ENCODE results near the gene FOXN1. TPM values are rescaled to one million over a fixed set of nuclear protein-coding genes. Genes with fewer than 3 reads are reported as not detected.

The FOXN1 gene
- total RNA-seq, 1 donor from 2014 or later: not detected

GRCh38 chr17:28528327-28529012 lies 22.3 kb downstream of the FOXN1 start:
- Mint-ChIP-seq H3K27me3 (ENCODE audit: insufficient read depth) (no peaks in the 10 kb centered on the region), H3K4me3 (no peak overlapping the region), H3K4me1 (ENCODE audit: low read depth) (no peaks in the 10 kb centered on the region), H3K27ac (no peak overlapping the region), H3K9me3 (no peaks in the 10 kb centered on the region), H3K36me3 (ENCODE audit: low read depth) (no peaks in the 10 kb centered on the region)
- intact Hi-C loops (cut with micrococcal nuclease): no loop called here
- DNase-seq (ENCODE audit: low spot score): no peak

- intact Hi-C loops (cut with micrococcal nuclease): no loop called here
- no peak overlapping the region for H3K27ac Mint-ChIP-seq
- H3K4me1 Mint-ChIP-seq (ENCODE audit: low read depth): no peaks in the 10 kb centered on the region
These were observed 22.9 kb downstream of the FOXN1 start for GRCh38 chr17:28529013-28529400.

GRCh38 chr17:28530250-28530649 lies 24.1 kb downstream of the FOXN1 start:
- Mint-ChIP-seq H3K36me3 (ENCODE audit: low read depth) (no peaks in the 10 kb centered on the region), H3K4me3 (no peak overlapping the region), H3K27me3 (ENCODE audit: insufficient read depth) (no peaks in the 10 kb centered on the region), H3K9me3 (no peaks in the 10 kb centered on the region), H3K27ac (no peak overlapping the region), H3K4me1 (ENCODE audit: low read depth) (no peaks in the 10 kb centered on the region)
- intact Hi-C loops (cut with micrococcal nuclease): no loop called here
- no peak for DNase-seq (ENCODE audit: low spot score)

More at GRCh38 chr17:28529013-28529400, 22.9 kb downstream of the FOXN1 start:
- H3K27me3 Mint-ChIP-seq (ENCODE audit: insufficient read depth): no peaks in the 10 kb centered on the region
- no peaks in the 10 kb centered on the region for H3K36me3 Mint-ChIP-seq (ENCODE audit: low read depth)
- H3K4me3 Mint-ChIP-seq: no peak overlapping the region
- no peaks in the 10 kb centered on the region for H3K9me3 Mint-ChIP-seq
- no peak for DNase-seq (ENCODE audit: low spot score)

- DNase-seq (ENCODE audit: low spot score): no peak
- Mint-ChIP-seq H3K4me1 (ENCODE audit: low read depth) (no peaks in the 10 kb centered on the region), H3K27me3 (ENCODE audit: insufficient read depth) (no peaks in the 10 kb centered on the region), H3K4me3 (no peak overlapping the region), H3K27ac (no peak overlapping the region), H3K9me3 (no peaks in the 10 kb centered on the region), H3K36me3 (ENCODE audit: low read depth) (no peaks in the 10 kb centered on the region)
- intact Hi-C loops (cut with micrococcal nuclease): no loop called here
These were observed 24.8 kb downstream of the FOXN1 start for GRCh38 chr17:28530926-28531325.

GRCh38 chr17:28532050-28532960 lies 26.2 kb downstream of the FOXN1 start:
- Mint-ChIP-seq H3K4me3 (no peak overlapping the region), H3K9me3 (no peaks in the 10 kb centered on the region), H3K27me3 (ENCODE audit: insufficient read depth) (no peaks in the 10 kb centered on the region), H3K36me3 (ENCODE audit: low read depth) (no peaks in the 10 kb centered on the region), H3K27ac (no peak overlapping the region), H3K4me1 (ENCODE audit: low read depth) (no peaks in the 10 kb centered on the region)
- DNase-seq (ENCODE audit: low spot score): no peak
- intact Hi-C loops (cut with micrococcal nuclease): no loop called here

GRCh38 chr17:28533091-28533807 lies 27.1 kb downstream of the FOXN1 start:
- no peaks in the 10 kb centered on the region for H3K4me1 Mint-ChIP-seq (ENCODE audit: low read depth)
- no peaks in the 10 kb centered on the region for H3K9me3 Mint-ChIP-seq
- no peak for DNase-seq (ENCODE audit: low spot score)
- no peaks in the 10 kb centered on the region for H3K27me3 Mint-ChIP-seq (ENCODE audit: insufficient read depth)
- H3K36me3 Mint-ChIP-seq (ENCODE audit: low read depth): no peaks in the 10 kb centered on the region
- intact Hi-C loops (cut with micrococcal nuclease): no loop called here
- no peak overlapping the region for H3K4me3 Mint-ChIP-seq
- H3K27ac Mint-ChIP-seq: no peak overlapping the region

- no peak for DNase-seq (ENCODE audit: low spot score)
- Mint-ChIP-seq H3K4me3 (no peak overlapping the region), H3K4me1 (ENCODE audit: low read depth) (no peaks in the 10 kb centered on the region), H3K27ac (no peak overlapping the region), H3K27me3 (ENCODE audit: insufficient read depth) (no peaks in the 10 kb centered on the region), H3K9me3 (no peaks in the 10 kb centered on the region), H3K36me3 (ENCODE audit: low read depth) (no peaks in the 10 kb centered on the region)
- intact Hi-C loops (cut with micrococcal nuclease): no loop called here
These were observed 28.7 kb downstream of the FOXN1 start for GRCh38 chr17:28534740-28535375.

GRCh38 chr17:28536532-28537218 lies 30.5 kb downstream of the FOXN1 start:
- intact Hi-C loops (cut with micrococcal nuclease): no loop called here
- Mint-ChIP-seq H3K9me3 (no peaks in the 10 kb centered on the region), H3K4me1 (ENCODE audit: low read depth) (no peaks in the 10 kb centered on the region), H3K27me3 (ENCODE audit: insufficient read depth) (no peaks in the 10 kb centered on the region), H3K4me3 (no peak overlapping the region), H3K27ac (no peak overlapping the region), H3K36me3 (ENCODE audit: low read depth) (no peaks in the 10 kb centered on the region)
- DNase-seq (ENCODE audit: low spot score): no peak

GRCh38 chr17:28537219-28537610 lies 31.1 kb downstream of the FOXN1 start:
- no peak overlapping the region for H3K27ac Mint-ChIP-seq
- H3K4me1 Mint-ChIP-seq (ENCODE audit: low read depth): no peaks in the 10 kb centered on the region
- H3K9me3 Mint-ChIP-seq: no peaks in the 10 kb centered on the region
- no peak overlapping the region for H3K4me3 Mint-ChIP-seq
- no peaks in the 10 kb centered on the region for H3K27me3 Mint-ChIP-seq (ENCODE audit: insufficient read depth)
- H3K36me3 Mint-ChIP-seq (ENCODE audit: low read depth): no peaks in the 10 kb centered on the region
- intact Hi-C loops (cut with micrococcal nuclease): no loop called here
- no peak for DNase-seq (ENCODE audit: low spot score)

GRCh38 chr17:28538296-28538895 lies 32.2 kb downstream of the FOXN1 start:
- Mint-ChIP-seq H3K27me3 (ENCODE audit: insufficient read depth) (no peaks in the 10 kb centered on the region), H3K4me1 (ENCODE audit: low read depth) (no peaks in the 10 kb centered on the region), H3K36me3 (ENCODE audit: low read depth) (no peaks in the 10 kb centered on the region), H3K27ac (no peak overlapping the region), H3K9me3 (no peaks in the 10 kb centered on the region), H3K4me3 (no peak overlapping the region)
- intact Hi-C loops (cut with micrococcal nuclease): no loop called here
- DNase-seq (ENCODE audit: low spot score): no peak

GRCh38 chr17:28540231-28540630 lies 34.1 kb downstream of the FOXN1 start:
- no peak overlapping the region for H3K4me3 Mint-ChIP-seq
- H3K9me3 Mint-ChIP-seq: no peaks in the 10 kb centered on the region
- intact Hi-C loops (cut with micrococcal nuclease): loop anchor here (1.0 kb wide), 1 partner anchor 46 kb away; no protein-coding TSS in a partner anchor
- no peaks in the 10 kb centered on the region for H3K27me3 Mint-ChIP-seq (ENCODE audit: insufficient read depth)
- no peak for DNase-seq (ENCODE audit: low spot score)
- no peaks in the 10 kb centered on the region for H3K36me3 Mint-ChIP-seq (ENCODE audit: low read depth)
- H3K4me1 Mint-ChIP-seq (ENCODE audit: low read depth): no peaks in the 10 kb centered on the region
- H3K27ac Mint-ChIP-seq: no peak overlapping the region

- Mint-ChIP-seq H3K4me1 (ENCODE audit: low read depth) (no peaks in the 10 kb centered on the region), H3K27ac (no peak overlapping the region), H3K36me3 (ENCODE audit: low read depth) (no peaks in the 10 kb centered on the region), H3K4me3 (no peak overlapping the region), H3K9me3 (no peaks in the 10 kb centered on the region), H3K27me3 (ENCODE audit: insufficient read depth) (no peaks in the 10 kb centered on the region)
- intact Hi-C loops (cut with micrococcal nuclease): no loop called here
- no peak for DNase-seq (ENCODE audit: low spot score)
These were observed 35.3 kb downstream of the FOXN1 start for GRCh38 chr17:28541439-28541838.
